HFF-Myc (cell line): ENCODE results near the gene ABHD11.

Source experiments
- DNase-seq: peaks from one replicate; pipeline ENCODE4 v3.0.0-alpha.2; 2011; ENCODE audit warnings: low read depth; ENCODE audit errors: extremely low read depth
- H3K4me3 ChIP-seq: replicated peaks from 2 replicates; pipeline ENCODE4 v1.5.1; 2011; ENCODE audit warnings: low read depth, mild to moderate bottlenecking, control low read depth, low read length
- CTCF ChIP-seq: IDR thresholded peaks from 2 replicates; pipeline ENCODE4 v1.5.1; 2012; ENCODE audit warnings: mild to moderate bottlenecking, low read depth, low read length, control low read depth; ENCODE audit errors: missing control alignments

ABHD11 gene

DNA sequence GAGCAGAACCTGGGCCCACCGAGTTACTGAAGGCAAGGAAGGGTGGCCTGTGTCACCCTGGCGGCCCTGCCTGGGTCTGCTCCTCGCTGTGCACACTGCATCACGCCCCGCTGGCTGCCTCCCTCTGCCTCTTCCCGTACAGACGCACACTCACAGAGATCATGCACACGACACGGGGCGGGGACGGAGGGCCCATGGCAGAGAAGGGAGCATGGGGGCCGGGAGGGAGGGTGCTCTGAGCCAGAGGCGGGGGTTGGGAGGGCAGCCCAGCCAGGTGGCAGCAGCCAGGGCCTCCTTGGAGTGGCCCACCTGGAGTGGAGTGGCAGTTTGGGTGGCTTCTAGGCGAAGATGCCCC is 38.6 kb downstream of the ABHD11 start:
- no peak overlapping the region for H3K4me3 ChIP-seq
- no peak for DNase-seq
- TF ChIP-seq CTCF: no peak

GRCh38 chr7:73699370-73700068 is 39.1 kb downstream of the ABHD11 start:
- DNase-seq: no peak
- TF ChIP-seq CTCF: no peak
- H3K4me3 ChIP-seq: no peak overlapping the region

DNA sequence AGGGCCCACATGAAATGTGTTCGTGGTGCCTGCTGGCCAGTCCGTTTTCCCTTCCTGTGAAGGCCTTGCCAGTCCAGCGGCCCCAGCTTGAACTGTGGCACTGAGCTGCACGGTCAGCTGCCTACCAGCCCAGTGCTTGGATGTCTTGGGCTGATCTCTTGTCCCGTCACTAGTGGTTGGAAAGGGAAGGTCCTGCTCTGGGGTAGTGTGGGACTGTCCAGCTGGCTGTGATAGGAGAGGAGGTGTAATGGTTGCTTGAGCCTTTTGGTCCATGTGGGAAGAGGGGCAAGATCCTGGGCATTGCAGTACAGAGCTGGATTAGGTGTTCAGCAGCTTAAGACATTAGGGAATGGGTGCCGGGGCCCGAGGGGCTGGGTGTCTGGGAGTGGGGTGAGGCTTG is 40.2 kb downstream of the ABHD11 start:
- no peak for TF ChIP-seq CTCF
- no peak overlapping the region for H3K4me3 ChIP-seq
- no peak for DNase-seq

DNA sequence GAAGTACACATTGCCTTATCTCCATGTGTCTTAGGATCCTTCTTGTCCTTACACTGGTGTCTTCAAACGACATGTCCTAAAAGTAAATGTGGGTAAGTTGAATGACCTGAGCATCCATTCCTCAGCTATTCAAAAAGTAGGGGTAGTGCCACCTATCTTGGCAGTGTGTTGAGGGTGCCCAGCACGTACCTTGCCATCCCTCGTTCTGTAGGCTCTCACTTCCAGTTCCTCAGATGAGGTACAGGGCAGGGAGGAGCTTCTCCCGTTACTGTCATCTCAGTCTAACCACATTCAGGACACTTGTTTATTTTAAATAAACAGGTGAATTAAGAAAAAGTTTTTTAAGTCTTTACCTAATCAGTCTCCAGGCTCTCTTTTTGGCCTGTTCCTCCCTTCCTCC is 42.2 kb downstream of the ABHD11 start:
- H3K4me3 ChIP-seq: no peak overlapping the region
- TF ChIP-seq CTCF: no peak
- DNase-seq: no peak

DNA sequence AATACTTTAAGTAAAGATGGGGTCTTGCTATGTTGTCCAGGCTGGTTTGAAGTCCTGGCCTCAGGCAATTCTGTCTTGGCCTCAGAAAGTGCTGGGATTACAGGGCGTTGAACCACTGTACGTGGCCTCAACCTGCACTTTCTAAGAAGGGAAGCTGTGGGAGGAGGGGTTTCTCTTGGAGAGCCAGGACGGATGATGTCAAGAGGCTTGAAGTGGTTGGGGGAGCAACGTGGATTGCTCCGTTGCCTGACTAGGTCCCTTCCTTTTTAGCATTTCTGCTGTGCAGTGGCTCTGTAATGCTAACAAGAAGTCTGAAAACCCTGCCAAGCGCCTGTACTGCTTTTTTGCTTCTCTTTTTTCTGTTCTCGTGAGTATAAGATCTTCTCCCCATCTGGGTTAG is 48.0 kb downstream of the ABHD11 start:
- DNase-seq: no peak
- no peak for TF ChIP-seq CTCF

DNA sequence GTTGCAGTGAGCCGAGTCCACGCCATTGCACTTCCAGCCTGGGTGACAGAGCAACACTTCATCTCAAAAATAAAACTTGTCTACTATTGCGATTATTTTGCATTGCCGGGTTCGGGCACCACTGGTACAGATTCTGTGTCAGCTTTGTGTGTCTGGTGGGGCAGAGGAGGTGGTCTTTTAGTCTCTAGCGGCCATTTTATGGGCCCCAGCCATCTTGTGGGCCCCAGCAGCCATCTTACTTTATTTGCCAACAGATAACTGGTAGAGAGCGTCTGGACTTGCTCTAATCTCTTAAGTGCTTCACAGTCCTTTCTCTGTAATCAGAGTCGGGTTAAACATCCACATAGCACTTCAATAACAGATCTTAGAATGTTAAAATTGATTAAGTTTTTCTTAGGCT is 50.3 kb downstream of the ABHD11 start:
- no peak for DNase-seq
- no peak overlapping the region for H3K4me3 ChIP-seq
- TF ChIP-seq CTCF: no peak

More for the DNA sequence above, 48.0 kb downstream of the ABHD11 start:
- H3K4me3 ChIP-seq: no peak overlapping the region
